Measurements from ENCODE around the gene TSPOAP1.

- TF ChIP-seq POLR2A (IDR thresholded peaks at IDR 0.05; ENCODE audit: low read depth, low read length) (no peak), POLR2AphosphoS5 (IDR thresholded peaks at IDR 0.05; ENCODE audit: low read depth, low read length) (no peak)
Measured at GRCh38 chr17:58318065-58318481, 10.5 kb downstream of the TSPOAP1 start.

All from GM12892 (cell line).